Endothelial cell of umbilical vein (primary cell): ENCODE data around the gene CNTN6. TPM values are rescaled to one million over a fixed set of nuclear protein-coding genes. Genes with fewer than 3 reads are reported as not detected.

Source experiments
- BruUV-seq: library from RNA; stranded (reverse); fragments of 400-500 nt; replicated peaks from 2 replicates; lab custom pipeline; 2021; lab: Mats Ljungman, UMichigan
- CTCF ChIA-PET: fragments of 300-600, 350-600 bp; sonication (Branson Sonifier 250); formaldehyde crosslinking; loops from one replicate; lab custom pipeline; 2021; ENCODE audit warnings: antibody characterized with exemption, inconsistent platforms; lab: Charles Lee
- POLR2A ChIA-PET: fragments of 300-600, 350-600 bp; sonication (Branson Sonifier 250); formaldehyde crosslinking; loops from one replicate; lab custom pipeline; 2021; ENCODE audit warnings: antibody characterized with exemption, inconsistent platforms; lab: Charles Lee
- DNase-seq: peaks from one replicate; pipeline ENCODE4 v3.0.0-alpha.2; 2011; ENCODE audit warnings: low read depth, low spot score
- FAIRE-seq: peaks from 2 replicates; lab custom pipeline; 2011; peaks lifted over from hg19 to GRCh38; lab: Jason Lieb, UNC
- H2AFZ ChIP-seq: 2 replicates; pipeline ENCODE4 v1.6.0; 2012; ENCODE audit warnings: low read depth, low read length, control low read depth, inconsistent platforms
- H3K27ac ChIP-seq: 2 replicates; pipeline ENCODE4 v1.5.1; 2011; ENCODE audit warnings: low read depth, mild to moderate bottlenecking, control low read depth, low read length, moderate library complexity; ENCODE audit not compliant: insufficient read depth
- H3K27me3 ChIP-seq, 2 experiments: 2 replicates each; pipeline versions ENCODE4 v1.6.0 to v1.6.1; 2011; ENCODE audit warnings: low read length in 2 of 2, mixed read lengths in 1 of 2; ENCODE audit not compliant: control insufficient read depth in 2 of 2, insufficient read depth in 2 of 2
- H3K36me3 ChIP-seq, 2 experiments: 2 replicates in 1 of 2; 3 replicates in 1 of 2; pipeline ENCODE4 v1.5.1; 2011; ENCODE audit warnings: low read length in 2 of 2, mild to moderate bottlenecking in 1 of 2, moderate library complexity in 1 of 2; ENCODE audit not compliant: control insufficient read depth in 2 of 2, insufficient read depth in 2 of 2; ENCODE audit errors: extremely low read depth in 1 of 2
- H3K4me1 ChIP-seq: 3 replicates; pipeline ENCODE4 v1.5.1; 2011; ENCODE audit warnings: mild to moderate bottlenecking, low read length; ENCODE audit not compliant: control insufficient read depth, insufficient read depth; ENCODE audit errors: extremely low read depth
- H3K4me2 ChIP-seq: 2 replicates; pipeline ENCODE4 v1.6.1; 2011; ENCODE audit warnings: low read length, control low read depth, mixed read lengths; ENCODE audit not compliant: insufficient read depth
- H3K4me3 ChIP-seq, 3 experiments: fragments of 200-600 bp in 1 of 3; sonication (generic), shearing (Covaris generic) in 1 of 3; replicated peaks in 1 of 3; 2 replicates each; pipeline ENCODE4 v1.5.1; 2011 to 2016; ENCODE audit warnings: control low read depth in 3 of 3, low read length in 3 of 3, mild to moderate bottlenecking in 2 of 3, inconsistent platforms in 1 of 3, low read depth in 1 of 3, moderate library complexity in 1 of 3; ENCODE audit not compliant: insufficient read depth in 1 of 3
- H3K79me2 ChIP-seq: 2 replicates; pipeline ENCODE4 v1.6.0; 2012; ENCODE audit warnings: low read length, inconsistent platforms; ENCODE audit not compliant: control insufficient read depth, insufficient read depth
- H3K9ac ChIP-seq: replicated peaks from 2 replicates; pipeline ENCODE3; 2011; ENCODE audit warnings: low read length, control low read depth; ENCODE audit not compliant: insufficient read depth; ENCODE audit errors: extremely low read depth
- H3K9me1 ChIP-seq: replicated peaks from 3 replicates; pipeline ENCODE4 v1.6.0; 2011; ENCODE audit warnings: mild to moderate bottlenecking, low read length; ENCODE audit not compliant: control insufficient read depth, insufficient read depth; ENCODE audit errors: extremely low read depth
- H3K9me3 ChIP-seq: replicated peaks from 2 replicates; pipeline ENCODE4 v1.5.1; 2012; ENCODE audit warnings: low read length, inconsistent platforms; ENCODE audit not compliant: control insufficient read depth, insufficient read depth
- H4K20me1 ChIP-seq: replicated peaks from 2 replicates; pipeline ENCODE3; 2011; ENCODE audit warnings: mild to moderate bottlenecking, low read length; ENCODE audit not compliant: control insufficient read depth, insufficient read depth; ENCODE audit errors: extremely low read depth
- EZH2 ChIP-seq: IDR thresholded peaks from 2 replicates; pipeline ENCODE4 v1.6.1; 2012; ENCODE audit warnings: borderline replicate concordance, low read depth, mild to moderate bottlenecking, moderate library complexity, low read length, inconsistent platforms; ENCODE audit not compliant: severe bottlenecking
- FOS ChIP-seq: IDR thresholded peaks from 2 replicates; pipeline ENCODE4 v1.6.1; 2011; ENCODE audit warnings: mild to moderate bottlenecking, low read length, moderate library complexity, borderline replicate concordance; ENCODE audit not compliant: insufficient read depth
- GATA2 ChIP-seq: IDR thresholded peaks from 2 replicates; pipeline ENCODE4 v1.7.0; 2011; ENCODE audit warnings: low read depth, mild to moderate bottlenecking, moderate library complexity, mixed read lengths, low read length; ENCODE audit not compliant: insufficient read length, insufficient read depth
- JUN ChIP-seq: IDR thresholded peaks from 2 replicates; pipeline ENCODE4 v1.6.1; 2011; ENCODE audit warnings: borderline replicate concordance, low read depth; ENCODE audit not compliant: insufficient read length, insufficient read depth
- MYC ChIP-seq: IDR thresholded peaks from one replicate; pipeline ENCODE4 v1.6.1; 2011; ENCODE audit warnings: mild to moderate bottlenecking, low read depth, low read length
- POLR2A ChIP-seq: IDR thresholded peaks from 2 replicates; pipeline ENCODE4 v1.6.1; 2012; ENCODE audit warnings: low read depth, mild to moderate bottlenecking, control low read depth, low read length
- POLR2AphosphoS5 ChIP-seq: IDR thresholded peaks from 2 replicates; pipeline ENCODE4 v1.6.1; 2012; ENCODE audit warnings: low read depth, mild to moderate bottlenecking, control low read depth, low read length, moderate library complexity; ENCODE audit not compliant: insufficient read depth
- dilution Hi-C: fragments of 300-500 bp; cut with MboI; formaldehyde crosslinking; loops from one replicate; pipeline ENCODE4 v1.15.0; 2019; ENCODE audit warnings: low sequenced_read_pairs; ENCODE audit not compliant: extremely low pct_ligation_motif_present
- intact Hi-C: fragments of 100-400 bp; cut with micrococcal nuclease; formaldehyde crosslinking; loops from one replicate; pipeline ENCODE4 v1.10.0; 2022
- polyA plus RNA-seq, 4 experiments: library from polyadenylated mRNA; depleted of rRNA in 3 of 4; stranded (reverse) in 3 of 4; unstranded in 1 of 4; fragments of >200 nt; gene quantifications; 2 replicates each; pipeline versions ENCODE4 v1.2.1 to v1.2.3, GENCODE V29; 2011 to 2012; ENCODE audit warnings: missing spikeins in 1 of 4
- total RNA-seq: library from RNA; stranded (reverse); gene quantifications from 2 replicates; pipeline ENCODE4 v1.2.3, GENCODE V29; 2021
- TF ChIP-seq, protein P1 (sequence below), 2 donors: IDR thresholded peaks; 1 replicate in 1 of 2; 2 replicates in 1 of 2; pipeline ENCODE4 v1.5.1; 2011; ENCODE audit warnings: low read length in 2 of 2, mild to moderate bottlenecking in 2 of 2, moderate library complexity in 2 of 2, control low read depth in 1 of 2, inconsistent platforms in 1 of 2, low read depth in 1 of 2; ENCODE audit not compliant: insufficient read depth in 1 of 2; ENCODE audit errors: extremely low read depth in 1 of 2
- TF ChIP-seq, protein P2 (sequence below): IDR thresholded peaks from 2 replicates; pipeline ENCODE4 v1.6.1; 2011; ENCODE audit not compliant: insufficient read depth, insufficient read length

The CNTN6 gene
- total and polyA plus RNA-seq, 2 donors (not counting 3 experiments of a cell fraction or from before 2014, with no cell fraction given): not detected

GRCh38 chr3:1423566-1424089, 330.8 kb downstream of the CNTN6 start:
- peaks cover 7% of the 10 kb centered on the region for H3K9me3 ChIP-seq
- H3K9ac ChIP-seq: no peak overlapping the region
- DNase-seq: no peak
- no peak overlapping the region for H3K27ac ChIP-seq
- no peaks in the 10 kb centered on the region for H4K20me1 ChIP-seq
- H3K27me3 ChIP-seq: no peaks in the 10 kb centered on the region
- intact Hi-C loops (no loop called here), dilution Hi-C loops (no loop called here)
- POLR2A ChIA-PET: no interaction called here
- no peak for FAIRE-seq
- no TSS peak for BruUV-seq
- no peak overlapping the region for H3K4me2 ChIP-seq
- H3K4me3 ChIP-seq: no peak overlapping the region
- H3K36me3 ChIP-seq: no peaks in the 10 kb centered on the region
- no peaks in the 10 kb centered on the region for H3K9me1 ChIP-seq
- no peaks in the 10 kb centered on the region for H3K79me2 ChIP-seq
- CTCF ChIA-PET: no interaction called here
- H3K4me1 ChIP-seq: no peaks in the 10 kb centered on the region
- no peak overlapping the region for H2AFZ ChIP-seq
- TF ChIP-seq EZH2 (no peak), POLR2AphosphoS5 (no peak), JUN (no peak), POLR2A (no peak), FOS (no peak), MYC (no peak), GATA2 (no peak)
- TF ChIP-seq, protein P1, sequence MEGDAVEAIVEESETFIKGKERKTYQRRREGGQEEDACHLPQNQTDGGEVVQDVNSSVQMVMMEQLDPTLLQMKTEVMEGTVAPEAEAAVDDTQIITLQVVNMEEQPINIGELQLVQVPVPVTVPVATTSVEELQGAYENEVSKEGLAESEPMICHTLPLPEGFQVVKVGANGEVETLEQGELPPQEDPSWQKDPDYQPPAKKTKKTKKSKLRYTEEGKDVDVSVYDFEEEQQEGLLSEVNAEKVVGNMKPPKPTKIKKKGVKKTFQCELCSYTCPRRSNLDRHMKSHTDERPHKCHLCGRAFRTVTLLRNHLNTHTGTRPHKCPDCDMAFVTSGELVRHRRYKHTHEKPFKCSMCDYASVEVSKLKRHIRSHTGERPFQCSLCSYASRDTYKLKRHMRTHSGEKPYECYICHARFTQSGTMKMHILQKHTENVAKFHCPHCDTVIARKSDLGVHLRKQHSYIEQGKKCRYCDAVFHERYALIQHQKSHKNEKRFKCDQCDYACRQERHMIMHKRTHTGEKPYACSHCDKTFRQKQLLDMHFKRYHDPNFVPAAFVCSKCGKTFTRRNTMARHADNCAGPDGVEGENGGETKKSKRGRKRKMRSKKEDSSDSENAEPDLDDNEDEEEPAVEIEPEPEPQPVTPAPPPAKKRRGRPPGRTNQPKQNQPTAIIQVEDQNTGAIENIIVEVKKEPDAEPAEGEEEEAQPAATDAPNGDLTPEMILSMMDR (IDR thresholded peaks at IDR 0.05; ENCODE audit: extremely low read depth in 1 of 2, insufficient read depth in 1 of 2, low read depth in 1 of 2, low read length in 2 of 2): no peak
- TF ChIP-seq, protein P2, sequence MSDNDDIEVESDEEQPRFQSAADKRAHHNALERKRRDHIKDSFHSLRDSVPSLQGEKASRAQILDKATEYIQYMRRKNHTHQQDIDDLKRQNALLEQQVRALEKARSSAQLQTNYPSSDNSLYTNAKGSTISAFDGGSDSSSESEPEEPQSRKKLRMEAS: no peak
